Pons (tissue), 1 donor: ENCODE measurements around the gene AUTS2.
A peak's percentile ranks its signal among the peaks of the same experiment; 100 is the strongest.
"Not testable (repeated sequence)": the region's sequence is repeated elsewhere in the genome, so short reads cannot be mapped to it uniquely, and the experiment has no call there.

ENCODE experiments used
- DNase-seq: peaks from one replicate; pipeline ENCODE4 v3.0.0-alpha.2; 2016; ENCODE audit warnings: low spot score

The AUTS2 gene

DNA sequence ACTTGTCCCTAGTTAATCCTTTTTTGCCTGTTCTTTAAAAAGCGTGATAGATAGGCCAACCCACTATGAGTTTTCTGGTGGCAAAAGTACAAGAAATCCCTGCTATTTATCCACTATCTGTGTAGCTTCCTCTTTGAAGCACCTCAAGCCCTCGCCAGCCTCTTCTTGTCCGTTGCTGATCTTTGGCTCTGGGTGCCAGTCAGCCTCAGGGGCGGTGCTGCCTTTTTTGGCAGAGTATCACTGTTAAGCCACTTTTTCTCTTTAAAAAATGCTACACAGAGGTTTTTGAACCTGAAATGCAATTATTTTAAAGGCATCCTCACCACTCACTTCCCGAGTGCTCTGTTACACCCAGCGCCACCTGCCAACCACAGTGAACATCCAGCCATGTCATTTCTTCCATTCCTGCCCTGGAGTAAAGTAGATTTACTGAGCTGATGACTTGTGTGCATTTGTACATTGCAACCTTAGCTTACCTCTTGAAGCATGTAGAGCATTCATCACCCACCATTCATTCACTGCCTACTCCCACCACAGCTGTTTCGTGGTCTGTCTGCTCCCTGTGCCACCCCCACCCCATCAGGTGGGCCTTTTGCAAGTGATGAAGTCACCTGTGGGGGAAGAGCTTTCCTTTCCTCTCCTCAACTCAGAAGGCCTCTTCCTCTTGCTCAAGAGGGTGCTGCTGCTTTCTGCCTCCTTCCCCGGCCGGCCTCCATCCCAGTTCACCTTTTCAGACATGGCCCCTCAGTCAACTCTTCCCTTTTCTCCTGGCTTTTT lies 1119.5 kb downstream of the AUTS2 start:
- no peak for DNase-seq

DNA sequence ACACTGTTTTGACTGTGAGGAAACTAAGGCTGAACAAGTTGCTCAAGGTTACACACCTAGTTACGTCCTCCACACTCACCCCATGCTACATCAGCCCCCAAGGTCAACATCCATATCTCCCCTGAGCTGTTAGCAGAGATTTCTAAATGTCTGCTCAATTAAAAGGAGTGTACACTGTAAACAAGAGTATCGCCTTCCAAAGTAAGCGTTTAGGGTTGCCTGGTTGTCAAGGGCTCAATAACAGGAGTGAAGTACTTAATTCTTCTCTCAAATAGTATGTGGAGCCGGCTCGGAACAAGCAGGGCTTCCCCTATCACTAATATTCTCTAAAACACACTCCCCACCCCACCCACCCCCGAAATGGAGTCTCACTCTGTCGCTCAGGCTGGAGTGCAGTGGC lies 1120.8 kb downstream of the AUTS2 start:
- no peak for DNase-seq

DNA sequence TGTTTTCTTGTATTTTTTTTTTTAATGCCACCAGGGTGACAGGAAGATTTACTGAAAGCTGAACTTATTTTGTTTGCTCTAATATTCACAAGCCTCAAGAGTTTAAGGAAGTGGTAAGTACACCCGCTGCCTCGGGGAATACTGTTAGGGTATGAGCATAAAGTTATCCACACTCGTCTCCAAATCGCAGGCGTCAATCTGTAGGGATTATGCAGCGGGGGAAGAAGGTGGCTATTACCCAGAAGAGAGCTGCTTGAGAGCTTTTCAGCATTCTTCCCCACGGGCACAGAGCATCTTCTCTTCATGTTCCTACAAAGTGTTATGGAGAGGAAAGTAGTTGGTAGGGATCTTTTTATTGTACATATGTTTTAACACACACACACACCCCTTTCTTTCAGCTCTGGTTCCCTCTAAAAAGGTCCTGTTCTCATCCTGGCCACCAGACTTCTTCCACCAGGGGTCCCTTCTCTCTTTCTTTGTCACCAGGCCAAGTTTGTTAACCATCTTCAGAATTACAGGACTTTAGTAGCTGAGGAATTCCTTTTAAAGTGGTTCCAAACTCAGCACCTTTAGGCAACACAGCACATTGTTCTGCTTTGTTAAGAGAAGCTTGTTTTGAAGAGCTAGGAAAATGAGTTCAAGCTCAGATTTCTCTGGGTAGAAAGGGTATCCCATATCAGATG lies 1122.1 kb downstream of the AUTS2 start:
- no peak for DNase-seq

GRCh38 chr7:70721500-70721899 lies 1123.2 kb downstream of the AUTS2 start:
- no peak for DNase-seq

GRCh38 chr7:70723339-70723738 lies 1125.1 kb downstream of the AUTS2 start:
- DNase-seq, result no peak

DNA sequence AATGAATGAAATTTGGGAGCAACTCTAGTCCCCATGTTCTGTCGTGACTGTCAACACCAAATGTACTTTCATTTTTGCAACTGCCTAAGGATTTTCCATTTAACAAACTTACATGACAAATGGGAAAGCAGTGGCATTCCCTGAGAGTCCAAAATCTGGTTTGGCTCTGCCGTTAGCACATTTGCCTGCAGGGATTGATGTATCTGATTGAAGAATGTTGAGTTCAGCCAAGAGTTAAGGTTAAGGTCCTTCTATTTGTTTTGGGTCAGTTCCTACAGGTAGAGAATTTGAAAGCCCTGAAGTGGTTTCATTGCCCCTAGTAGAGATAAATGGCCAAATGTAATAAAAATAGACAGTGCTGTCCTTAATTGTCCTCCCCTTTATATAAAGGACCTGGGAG lies 1127.2 kb downstream of the AUTS2 start:
- no peak for DNase-seq

DNA sequence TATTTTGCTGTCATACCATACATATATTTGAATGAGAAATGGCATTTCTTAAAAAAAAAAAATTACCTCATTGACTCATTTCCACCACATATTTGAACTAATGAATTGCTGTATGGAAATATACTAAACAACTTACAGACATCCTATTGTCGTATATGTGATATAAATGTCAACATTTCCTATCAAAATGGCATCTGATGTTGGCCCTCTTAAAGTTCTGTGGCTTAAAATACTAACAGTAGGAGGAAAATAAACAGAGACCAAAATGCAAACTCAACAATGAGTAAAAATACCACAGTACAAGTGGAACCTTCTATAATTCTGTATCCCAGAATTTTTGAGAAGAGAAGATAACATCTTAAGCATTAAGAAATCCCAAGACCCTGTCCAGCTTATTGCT lies 1128.0 kb downstream of the AUTS2 start:
- no peak for DNase-seq

DNA sequence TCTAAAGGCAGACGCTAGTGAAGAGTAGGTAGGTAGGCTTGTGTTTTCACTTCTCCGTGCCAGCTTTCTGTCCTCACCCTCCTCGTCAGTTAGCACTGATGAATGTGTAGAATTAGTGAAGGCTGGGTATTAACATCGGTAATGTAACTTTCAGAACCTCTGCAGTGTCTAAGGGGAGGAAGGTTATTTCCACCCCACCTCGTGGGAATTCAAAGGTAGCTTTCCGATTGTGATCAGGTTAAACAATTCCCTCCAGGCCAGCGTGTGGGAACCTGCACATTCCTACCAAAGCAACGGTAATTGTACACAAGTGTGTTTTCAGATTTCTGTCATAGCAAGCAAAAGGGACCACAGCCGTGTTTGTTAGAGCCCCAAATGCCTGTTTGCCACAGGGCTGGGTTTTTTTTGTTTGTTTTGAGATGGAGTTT lies 1128.7 kb downstream of the AUTS2 start:
- DNase-seq, result no peak

DNA sequence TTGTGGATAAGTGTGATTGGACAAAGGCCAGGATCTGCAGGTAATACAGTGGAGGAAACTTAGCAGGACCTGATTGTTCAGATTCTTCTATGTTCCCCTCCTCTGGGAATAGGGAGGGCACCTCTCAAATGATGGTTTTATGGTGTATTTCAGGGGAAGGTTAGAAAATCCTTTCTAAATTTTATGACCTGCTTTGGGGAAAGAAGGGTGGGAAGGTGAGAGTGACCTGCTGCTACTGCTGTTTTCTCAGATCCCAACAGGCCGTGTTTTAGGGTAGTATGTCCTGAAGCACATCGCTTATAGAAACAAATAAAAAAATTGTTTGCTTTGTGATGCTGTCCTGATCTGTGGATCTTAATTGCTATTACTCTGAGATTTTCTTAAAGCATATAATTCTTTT lies 1129.6 kb downstream of the AUTS2 start:
- no peak for DNase-seq

DNA sequence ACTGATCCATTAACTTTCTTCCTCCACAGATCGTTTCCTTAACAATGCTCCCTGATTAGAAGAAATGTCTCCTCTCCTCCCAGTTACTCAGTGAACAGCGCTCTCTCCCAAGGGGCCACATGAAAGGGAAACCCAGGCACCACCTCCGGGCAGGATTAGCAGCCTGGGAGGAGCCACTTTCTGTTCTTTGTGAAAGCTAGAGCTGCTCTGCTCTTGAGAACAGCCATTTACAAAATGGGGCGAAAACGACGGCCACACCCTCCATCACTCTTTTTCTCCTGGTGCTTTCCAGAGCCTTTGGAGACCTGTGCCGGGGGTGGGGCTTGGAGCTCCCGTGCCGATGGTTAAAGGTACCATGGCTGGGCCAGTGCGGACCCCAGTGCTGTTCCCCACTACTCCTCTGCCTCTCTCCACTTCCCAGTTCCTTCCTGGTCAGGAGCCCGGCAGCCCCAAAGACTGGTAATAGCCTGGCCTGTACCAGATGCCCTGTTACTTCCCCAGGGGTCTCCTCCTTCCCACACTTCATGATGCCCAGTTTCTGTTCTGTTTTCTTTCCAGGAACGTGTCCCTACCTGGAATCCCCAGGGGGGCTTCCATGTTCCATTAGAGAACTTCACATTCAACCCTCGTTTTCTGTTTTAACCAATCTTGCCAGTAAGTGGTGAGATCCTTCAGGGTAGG lies 1130.7 kb downstream of the AUTS2 start:
- DNase-seq, result no peak

- not testable (repeated sequence) for DNase-seq
Measured at GRCh38 chr7:70729553-70730157, 1131.4 kb downstream of the AUTS2 start.

DNA sequence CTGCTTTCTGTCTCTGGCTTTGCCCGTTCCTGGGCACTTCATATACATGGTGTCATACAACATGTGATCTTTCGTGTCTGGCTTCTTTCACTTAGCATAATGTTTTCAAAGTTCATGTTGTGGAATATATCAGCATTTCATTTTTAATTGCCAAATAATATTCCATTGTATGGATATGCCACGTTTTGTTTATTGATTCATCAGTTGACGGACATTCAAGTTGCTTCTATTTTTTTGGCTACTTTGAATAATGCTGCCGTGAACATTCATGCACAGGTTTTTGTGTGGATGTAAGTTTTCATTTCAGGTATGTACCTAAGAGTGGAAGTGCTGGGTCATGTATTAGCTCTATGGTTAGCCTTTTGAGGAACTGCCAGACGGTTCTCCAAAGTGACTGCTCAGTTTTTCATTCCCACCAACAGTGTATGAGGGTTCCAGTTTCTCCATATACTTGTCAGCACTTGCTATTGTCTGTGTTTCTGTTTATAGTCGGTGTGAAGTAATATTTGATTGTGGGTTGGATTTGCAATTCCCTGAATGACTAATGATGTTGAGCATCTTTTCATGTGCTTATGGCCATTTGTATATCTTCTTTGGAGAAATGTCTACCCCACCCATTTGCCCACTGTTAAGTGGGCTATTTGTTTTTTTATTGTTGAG lies 1132.3 kb downstream of the AUTS2 start:
- no peak for DNase-seq

- no peak for DNase-seq
Measured at GRCh38 chr7:70733090-70733489, 1134.8 kb downstream of the AUTS2 start.

- DNase-seq, result no peak
Measured at GRCh38 chr7:70734411-70734810, 1136.1 kb downstream of the AUTS2 start.

- DNase-seq, result no peak
Measured at GRCh38 chr7:70735313-70735712, 1137.0 kb downstream of the AUTS2 start.

GRCh38 chr7:70736715-70737460 lies 1138.6 kb downstream of the AUTS2 start:
- DNase-seq, result peak; percentile 24

GRCh38 chr7:70738151-70738885 lies 1140.0 kb downstream of the AUTS2 start:
- DNase-seq, result peak; percentile 41

GRCh38 chr7:70739646-70740210 lies 1141.5 kb downstream of the AUTS2 start:
- DNase-seq, result no peak

DNA sequence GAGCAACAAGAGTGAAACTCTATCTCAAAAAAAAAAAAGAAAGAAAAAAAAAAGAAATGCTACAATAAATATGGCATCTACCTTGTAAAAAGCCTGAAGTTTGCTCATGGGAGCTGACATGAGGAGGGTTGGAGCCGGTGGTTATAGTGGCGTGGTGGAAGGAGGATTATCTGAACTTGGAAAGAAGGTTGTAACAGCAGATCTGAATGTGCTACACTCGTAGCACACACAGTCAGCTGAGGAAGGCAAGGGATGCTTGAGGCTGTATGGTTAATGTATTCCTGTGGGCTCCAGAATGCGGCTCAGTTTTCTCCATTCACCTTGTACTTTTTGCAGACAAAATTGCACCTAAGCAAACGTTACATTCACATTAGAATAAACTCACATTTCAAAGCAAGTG lies 1143.4 kb downstream of the AUTS2 start:
- no peak for DNase-seq
